GM12872 (cell line): ENCODE data around the gene CHST11.
A peak's percentile ranks its signal among the peaks of the same experiment; 100 is the strongest.

Experiments
- TF ChIP-seq, protein P1 (sequence below): IDR thresholded peaks from 3 replicates; pipeline ENCODE4 v1.5.1; 2011; ENCODE audit warnings: low read depth, mild to moderate bottlenecking, low read length, moderate library complexity; ENCODE audit not compliant: insufficient read depth

Gene CHST11

GRCh38 chr12:104756901-104757300 lies 300.2 kb downstream of the CHST11 start:
- TF ChIP-seq, protein P1, sequence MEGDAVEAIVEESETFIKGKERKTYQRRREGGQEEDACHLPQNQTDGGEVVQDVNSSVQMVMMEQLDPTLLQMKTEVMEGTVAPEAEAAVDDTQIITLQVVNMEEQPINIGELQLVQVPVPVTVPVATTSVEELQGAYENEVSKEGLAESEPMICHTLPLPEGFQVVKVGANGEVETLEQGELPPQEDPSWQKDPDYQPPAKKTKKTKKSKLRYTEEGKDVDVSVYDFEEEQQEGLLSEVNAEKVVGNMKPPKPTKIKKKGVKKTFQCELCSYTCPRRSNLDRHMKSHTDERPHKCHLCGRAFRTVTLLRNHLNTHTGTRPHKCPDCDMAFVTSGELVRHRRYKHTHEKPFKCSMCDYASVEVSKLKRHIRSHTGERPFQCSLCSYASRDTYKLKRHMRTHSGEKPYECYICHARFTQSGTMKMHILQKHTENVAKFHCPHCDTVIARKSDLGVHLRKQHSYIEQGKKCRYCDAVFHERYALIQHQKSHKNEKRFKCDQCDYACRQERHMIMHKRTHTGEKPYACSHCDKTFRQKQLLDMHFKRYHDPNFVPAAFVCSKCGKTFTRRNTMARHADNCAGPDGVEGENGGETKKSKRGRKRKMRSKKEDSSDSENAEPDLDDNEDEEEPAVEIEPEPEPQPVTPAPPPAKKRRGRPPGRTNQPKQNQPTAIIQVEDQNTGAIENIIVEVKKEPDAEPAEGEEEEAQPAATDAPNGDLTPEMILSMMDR, result no peak

DNA sequence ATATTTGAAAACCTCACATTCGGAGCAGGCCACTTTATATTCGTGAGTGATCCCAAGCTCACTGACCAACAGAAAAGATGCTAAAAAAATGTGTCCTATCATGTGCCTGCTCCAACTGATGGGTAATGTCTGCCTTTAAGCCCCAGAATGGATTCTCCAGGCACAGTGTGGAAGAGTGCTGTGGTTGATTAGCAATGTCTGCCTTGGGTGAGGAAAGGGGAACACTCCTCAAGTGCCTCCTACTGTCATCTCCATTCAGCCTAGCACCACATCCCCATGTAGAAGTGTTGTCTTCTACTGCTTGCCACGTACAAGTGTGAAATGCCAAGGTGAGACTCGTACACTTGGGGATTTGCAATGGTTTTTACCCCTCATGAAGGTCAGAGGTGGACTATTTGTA lies 302.0 kb downstream of the CHST11 start:
- TF ChIP-seq, protein P1, result no peak

GRCh38 chr12:104761091-104761490 lies 304.3 kb downstream of the CHST11 start:
- TF ChIP-seq, protein P1, result peak; percentile 20; the same call in 1 of the 3 replicates

DNA sequence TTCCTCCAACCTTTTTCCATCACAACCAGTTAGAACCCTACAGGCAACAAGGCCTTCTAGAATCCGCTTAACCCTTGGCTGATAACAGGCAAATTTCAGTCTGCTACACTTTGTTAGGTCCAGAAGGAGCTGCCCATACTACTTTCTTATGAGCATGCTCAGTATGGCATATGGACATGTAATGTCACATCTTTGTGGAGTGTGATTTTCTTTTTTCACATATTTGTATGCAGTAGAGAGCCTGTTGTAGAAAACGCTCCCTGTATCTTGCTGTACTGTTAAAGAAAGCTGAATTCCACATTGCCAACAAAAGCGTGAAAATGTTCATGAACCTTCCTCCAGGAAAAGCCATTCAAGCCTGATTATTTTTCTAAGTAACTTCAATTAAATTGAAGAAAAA lies 304.9 kb downstream of the CHST11 start:
- TF ChIP-seq, protein P1, result no peak

- TF ChIP-seq, protein P1, result no peak
These were observed 306.5 kb downstream of the CHST11 start for GRCh38 chr12:104763168-104763805.

DNA sequence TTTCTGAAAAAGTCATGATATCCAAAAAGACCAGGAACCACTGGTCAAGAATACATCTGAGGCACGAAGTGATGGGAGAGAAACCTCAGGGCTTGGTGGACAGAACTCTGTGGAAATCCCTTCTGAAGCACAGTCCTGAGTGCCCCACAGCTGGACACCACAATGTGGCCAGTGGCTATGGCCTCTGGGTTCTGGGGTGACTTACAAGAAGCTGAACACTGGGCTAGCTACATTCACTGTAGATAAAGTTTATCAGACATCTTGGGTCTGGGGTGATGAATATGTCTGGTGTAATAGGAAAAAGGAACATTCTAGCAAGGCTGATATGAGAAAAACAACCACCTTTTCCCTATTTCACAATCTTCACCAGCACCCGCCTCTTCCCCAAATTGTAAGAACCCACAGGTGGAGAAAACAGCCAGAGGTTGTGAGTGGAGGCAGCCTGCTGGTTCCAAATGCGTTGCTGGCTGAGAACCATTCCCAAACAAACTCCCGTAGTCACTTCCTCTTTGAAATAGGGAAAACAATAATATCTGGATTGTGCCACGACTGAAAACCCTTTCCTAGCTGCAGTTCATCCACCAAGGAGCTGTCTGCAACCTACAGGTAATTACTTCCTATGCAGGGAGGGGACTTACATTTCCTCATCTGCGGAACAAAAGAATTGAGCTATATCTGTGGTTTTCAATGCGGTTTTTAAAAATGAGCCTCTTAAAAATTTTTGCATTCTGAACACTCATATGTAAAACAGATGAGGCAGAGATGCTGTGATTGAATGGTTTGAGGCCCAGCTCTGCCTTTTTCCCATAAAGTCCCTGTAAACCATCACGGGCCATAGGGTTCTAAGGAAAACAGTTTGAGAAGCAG lies 307.7 kb downstream of the CHST11 start:
- TF ChIP-seq, protein P1, result no peak

- TF ChIP-seq, protein P1, result no peak
These were observed 310.5 kb downstream of the CHST11 start for GRCh38 chr12:104767261-104767660.
